KBM-7 (cell line): ENCODE data around the gene REN.

ENCODE experiments used
- DNase-seq: peaks from one replicate; pipeline ENCODE4 v3.0.0-alpha.2; 2015
- in situ Hi-C: fragments of 300-500 bp; cut with MboI; formaldehyde crosslinking; loops from 2 replicates; pipeline ENCODE4 v1.14.3; 2020; ENCODE audit warnings: low sequenced_read_pairs, low pct_unique_long_range_greater_than_20kb, mixed read lengths

Gene REN

GRCh38 chr1:204166219-204166618, at the start of gene REN:
REN (minus strand) TSS chr1:204166337; CDS start chr1:204166293, 44 bp downstream.
- DNase-seq, result no peak
- in situ Hi-C loops, result loop anchor here (25.0 kb wide), 1 partner anchor 196 kb away; the partner anchor contains the start of gene PLEKHA6

GRCh38 chr1:204213668-204214662, 47.8 kb upstream of the REN start, which contains the start of gene GOLT1A:
GOLT1A (minus strand) TSS chr1:204213988; CDS start chr1:204213906, 82 bp downstream.
- in situ Hi-C loops, result no loop called here
- peak; percentile 51 for DNase-seq

GRCh38 chr1:204212715-204213114, 46.6 kb upstream of the REN start:
- no peak for DNase-seq

GRCh38 chr1:204211046-204211445, 44.9 kb upstream of the REN start:
- DNase-seq, result no peak

More at GRCh38 chr1:204212715-204213114, 46.6 kb upstream of the REN start:
- in situ Hi-C loops, result no loop called here

GRCh38 chr1:204207136-204207616, 41.0 kb upstream of the REN start:
- in situ Hi-C loops, result no loop called here
- DNase-seq, result peak; percentile 45

More at GRCh38 chr1:204211046-204211445, 44.9 kb upstream of the REN start:
- in situ Hi-C loops, result no loop called here

GRCh38 chr1:204206121-204206520, 40.0 kb upstream of the REN start:
- in situ Hi-C loops, result no loop called here
- no peak for DNase-seq

GRCh38 chr1:204205486-204205885, 39.3 kb upstream of the REN start:
- no peak for DNase-seq
- in situ Hi-C loops, result no loop called here

GRCh38 chr1:204204944-204205343, 38.8 kb upstream of the REN start:
- in situ Hi-C loops, result no loop called here
- no peak for DNase-seq

GRCh38 chr1:204203206-204203767, 37.1 kb upstream of the REN start:
- in situ Hi-C loops, result no loop called here
- no peak for DNase-seq

GRCh38 chr1:204202481-204202880, 36.3 kb upstream of the REN start:
- no peak for DNase-seq
- in situ Hi-C loops, result no loop called here

- in situ Hi-C loops, result no loop called here
- DNase-seq, result no peak
Observed at GRCh38 chr1:204201348-204202040, 35.4 kb upstream of the REN start.

- in situ Hi-C loops, result no loop called here
- no peak for DNase-seq
Observed at GRCh38 chr1:204199579-204199978, 33.4 kb upstream of the REN start.

- no peak for DNase-seq
- in situ Hi-C loops, result no loop called here
Observed at GRCh38 chr1:204198348-204199340, 32.5 kb upstream of the REN start.

GRCh38 chr1:204197068-204197467, 30.9 kb upstream of the REN start:
- no peak for DNase-seq

GRCh38 chr1:204196068-204196795, 30.1 kb upstream of the REN start, which contains the start of gene KISS1:
KISS1 (minus strand) TSS chr1:204196491; CDS start chr1:204192876, 3,615 bp downstream.
- in situ Hi-C loops, result no loop called here
- DNase-seq, result no peak

More at GRCh38 chr1:204197068-204197467, 30.9 kb upstream of the REN start:
- in situ Hi-C loops, result no loop called here

GRCh38 chr1:204194771-204195170, 28.6 kb upstream of the REN start:
- no peak for DNase-seq
- in situ Hi-C loops, result no loop called here

- no peak for DNase-seq
Observed at GRCh38 chr1:204194080-204194479, 27.9 kb upstream of the REN start.

More at GRCh38 chr1:204194080-204194479, 27.9 kb upstream of the REN start:
- in situ Hi-C loops, result no loop called here
